Fibroblast of skin of scalp (primary cell): Measurements from ENCODE around the gene TERT.
"Not testable (repeated sequence)": the region's sequence is repeated elsewhere in the genome, so short reads cannot be mapped to it uniquely, and the experiment has no call there.

ENCODE experiments used
- DNase-seq: peaks from one replicate; pipeline ENCODE4 v3.0.0-alpha.2; 2013

TERT gene

DNA sequence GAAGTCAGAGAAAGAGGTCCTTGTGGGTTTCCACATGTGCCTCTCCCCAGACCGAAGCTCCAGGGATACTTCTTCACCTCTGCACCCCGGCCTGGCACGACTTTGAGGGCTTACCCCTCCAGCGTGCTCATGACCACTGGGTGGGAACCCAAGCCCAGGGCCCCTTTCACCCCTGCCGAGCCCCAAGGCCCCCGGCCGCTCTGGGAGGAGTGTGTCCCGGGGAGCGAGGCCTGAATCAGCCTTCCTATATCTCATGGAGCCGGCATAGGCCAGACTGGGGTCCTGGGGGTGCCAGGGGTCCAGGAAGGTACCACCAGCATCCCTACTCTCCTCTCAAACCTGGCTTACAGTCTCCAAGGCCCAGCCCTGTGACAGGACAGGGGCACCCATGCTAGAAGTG lies 17.1 kb downstream of the TERT start:
- DNase-seq, result no peak

DNA sequence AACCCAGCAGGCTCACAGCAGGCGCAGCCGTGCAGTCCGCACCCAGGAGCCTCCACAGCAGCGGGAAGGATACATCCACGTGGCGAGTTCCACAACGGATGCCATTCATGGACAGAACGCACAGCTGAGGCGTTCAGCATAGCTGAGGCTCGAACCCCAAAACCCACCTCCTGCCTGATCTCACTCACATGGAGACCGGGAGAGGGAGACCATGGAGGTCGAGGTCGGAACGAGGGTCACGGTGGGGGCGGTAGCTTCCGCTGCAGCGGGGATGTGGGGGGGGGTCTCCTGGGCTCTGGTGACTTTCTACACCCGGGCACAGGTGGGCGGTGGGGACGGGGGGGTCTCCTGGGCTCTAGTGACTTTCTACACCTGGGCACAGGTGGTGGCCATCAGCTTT lies 17.5 kb downstream of the TERT start:
- DNase-seq, result no peak

DNA sequence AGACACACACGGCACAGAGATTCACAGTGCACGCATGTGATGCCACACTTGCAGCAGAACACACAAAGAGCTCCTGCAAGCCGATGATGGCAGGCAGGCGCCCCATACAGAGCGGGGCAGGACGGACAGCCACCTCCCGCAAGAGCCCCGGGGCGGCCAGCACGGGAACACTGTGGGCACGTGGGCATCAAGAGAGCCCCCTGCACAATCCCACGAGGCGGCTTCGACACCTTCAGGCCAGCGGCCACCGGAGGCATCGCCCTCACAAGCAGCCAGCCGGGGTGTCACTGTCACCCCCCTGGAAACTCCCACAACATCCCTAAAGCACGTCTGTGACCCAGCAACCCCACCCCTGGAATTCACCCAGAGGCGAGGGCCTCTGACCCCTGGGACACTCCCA lies 17.9 kb downstream of the TERT start:
- DNase-seq, result no peak

DNA sequence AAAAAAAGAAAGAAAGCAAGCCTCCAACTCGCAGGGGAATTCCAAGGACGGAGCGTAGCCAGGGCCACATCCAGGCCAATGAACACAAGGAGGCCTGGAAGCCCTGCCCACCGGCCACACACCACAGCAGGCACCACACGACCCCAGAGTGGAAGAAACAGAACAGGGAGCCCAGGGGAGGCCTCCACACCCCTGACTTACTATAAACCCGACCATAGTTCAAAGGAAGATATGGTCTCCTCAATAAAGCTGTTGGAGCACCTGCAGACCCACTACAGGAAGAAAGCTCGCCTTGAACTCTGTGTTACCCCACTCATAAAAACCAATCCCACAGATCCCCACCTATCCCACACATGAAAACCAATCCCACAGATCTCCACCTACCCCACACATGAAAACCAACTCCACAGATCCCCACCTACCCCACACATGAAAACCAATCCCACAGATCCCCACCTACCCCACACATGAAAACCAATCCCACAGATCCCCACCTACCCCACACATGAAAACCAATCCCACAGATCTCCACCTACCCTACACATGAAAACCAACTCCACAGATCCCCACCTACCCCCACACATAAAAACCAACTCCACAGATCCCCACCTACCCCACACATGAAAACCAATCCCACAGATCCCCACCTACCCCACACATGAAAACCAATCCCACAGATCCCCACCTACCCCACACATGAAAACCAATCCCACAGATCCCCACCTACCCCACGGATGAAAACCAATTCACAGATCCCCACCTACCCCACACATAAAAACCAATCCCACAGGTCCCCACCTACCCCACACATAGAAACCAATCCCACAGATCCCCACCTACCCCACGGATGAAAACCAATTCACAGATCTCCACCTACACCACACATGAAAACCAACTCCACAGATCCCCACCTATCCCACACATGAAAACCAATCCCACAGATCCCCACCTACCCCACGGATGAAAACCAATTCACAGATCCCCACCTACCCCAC lies 19.2 kb downstream of the TERT start:
- not testable (repeated sequence) for DNase-seq

DNA sequence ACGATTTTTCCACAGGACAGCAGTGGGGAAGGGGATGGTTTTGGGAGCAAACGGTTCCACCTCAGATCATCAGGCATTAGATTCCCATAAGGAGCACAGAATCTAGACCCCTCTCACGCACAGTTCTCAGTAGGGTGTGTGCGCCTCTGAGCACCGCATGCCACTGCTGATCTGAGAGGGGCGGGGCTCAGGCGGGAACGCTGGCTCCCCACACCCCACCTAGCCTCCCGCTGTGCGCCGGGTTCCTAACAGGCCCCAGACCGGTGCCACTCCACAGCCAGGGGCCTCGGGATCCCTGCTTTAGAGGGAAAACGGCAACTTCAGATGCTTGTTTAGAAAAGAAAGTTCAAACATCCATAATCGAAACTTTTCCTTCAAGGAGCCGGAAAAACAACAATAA lies 20.4 kb downstream of the TERT start:
- DNase-seq, result no peak

DNA sequence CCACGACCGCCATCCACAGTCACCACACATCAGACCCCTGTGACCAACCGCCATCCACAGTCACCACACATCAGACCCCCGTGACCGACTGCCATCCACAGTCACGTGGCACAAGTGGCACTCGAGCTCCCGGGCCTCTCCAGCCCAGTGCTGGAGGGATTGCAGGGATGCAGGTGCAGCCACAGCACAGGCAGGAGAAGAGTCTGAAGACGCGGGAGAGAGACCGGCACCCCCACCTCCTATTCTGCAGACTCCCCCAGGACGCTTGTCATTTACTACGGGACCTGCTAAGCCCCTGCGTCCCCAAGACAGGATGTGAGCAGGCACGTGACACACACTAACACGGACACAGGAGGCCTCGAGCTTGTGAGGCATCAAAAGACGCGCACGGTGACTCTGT lies 21.1 kb downstream of the TERT start:
- no peak for DNase-seq

DNA sequence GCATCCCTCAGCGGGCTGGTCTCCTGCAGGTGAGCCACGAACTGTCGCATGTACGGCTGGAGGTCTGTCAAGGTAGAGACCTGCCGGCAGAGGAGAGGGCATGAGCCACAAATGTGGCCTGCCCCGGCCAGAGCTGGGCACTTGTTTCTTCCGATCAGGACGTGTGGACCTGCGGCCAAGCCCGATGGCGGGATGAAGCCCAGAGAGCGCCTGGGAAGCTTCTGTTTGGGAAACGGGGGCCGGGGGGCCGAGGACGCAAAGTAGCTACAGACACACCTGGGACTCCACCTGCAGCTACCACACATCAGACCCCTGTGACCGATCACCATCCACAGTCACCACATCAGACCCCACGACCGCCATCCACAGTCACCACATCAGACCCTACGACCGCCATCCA lies 22.7 kb downstream of the TERT start:
- no peak for DNase-seq

DNA sequence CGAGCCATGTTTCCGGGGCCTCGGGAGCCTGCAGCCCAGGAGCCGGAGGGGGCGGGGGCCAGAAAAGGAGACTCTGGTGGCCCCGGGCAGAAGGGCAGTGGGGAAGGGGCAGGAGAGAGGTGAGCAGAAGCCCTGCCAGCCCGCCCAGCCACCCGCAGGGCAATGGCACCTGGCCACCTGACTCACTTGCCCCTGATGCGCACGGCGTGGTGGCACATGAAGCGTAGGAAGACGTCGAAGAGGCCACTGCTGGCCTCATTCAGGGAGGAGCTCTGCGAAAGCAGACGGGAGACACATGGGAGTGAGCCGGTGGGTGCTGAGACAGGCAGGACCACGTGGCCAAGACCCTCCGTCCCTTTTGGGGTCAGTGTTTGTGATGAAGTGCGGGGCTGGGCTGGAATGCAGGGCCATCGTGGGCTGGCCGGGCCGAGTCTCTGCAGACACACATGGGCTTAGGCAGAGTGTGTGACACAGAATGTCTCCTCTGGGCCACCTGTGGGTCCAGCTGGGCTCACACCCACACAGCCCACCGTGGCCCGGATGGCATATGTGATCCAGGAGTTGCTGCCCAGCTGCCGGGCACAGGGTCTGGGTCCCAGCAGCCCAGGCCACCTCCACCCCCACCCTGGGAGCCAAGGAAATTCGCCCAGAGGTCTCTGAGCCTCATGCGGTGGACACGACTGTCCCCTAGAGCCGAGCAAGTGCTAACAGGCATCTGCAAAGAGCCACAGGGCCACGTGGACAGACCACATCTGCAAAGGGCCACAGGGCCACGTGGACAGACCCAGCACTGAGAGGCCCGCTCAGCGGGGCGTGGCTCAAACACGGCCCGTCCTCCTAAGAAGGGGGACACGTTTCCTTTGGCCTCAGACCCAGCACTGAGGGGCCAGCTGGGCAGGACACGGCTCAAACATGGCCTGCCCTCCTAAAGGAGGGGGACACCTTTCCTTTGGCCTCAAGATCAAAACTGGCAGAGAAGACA lies 23.6 kb downstream of the TERT start:
- DNase-seq, result no peak

DNA sequence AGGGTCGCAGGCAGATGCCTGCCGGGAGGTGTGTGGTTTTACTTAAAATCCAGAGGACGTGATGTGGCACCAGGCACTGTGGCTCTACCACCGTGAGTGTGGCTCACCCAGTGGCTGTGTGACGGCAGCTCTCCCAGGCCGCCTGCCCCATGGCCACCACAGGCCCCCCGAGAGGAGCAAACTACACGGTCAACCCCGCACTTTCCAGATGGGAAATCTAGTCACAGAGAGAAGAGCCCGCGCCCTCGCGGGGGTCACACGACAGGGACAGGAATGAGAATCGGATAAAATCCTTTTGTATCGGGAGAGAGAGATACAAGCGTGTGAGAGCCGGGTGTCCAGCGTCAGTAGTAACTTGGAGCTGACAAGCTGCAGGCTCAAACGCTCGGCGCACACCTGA lies 24.4 kb downstream of the TERT start:
- no peak for DNase-seq

DNA sequence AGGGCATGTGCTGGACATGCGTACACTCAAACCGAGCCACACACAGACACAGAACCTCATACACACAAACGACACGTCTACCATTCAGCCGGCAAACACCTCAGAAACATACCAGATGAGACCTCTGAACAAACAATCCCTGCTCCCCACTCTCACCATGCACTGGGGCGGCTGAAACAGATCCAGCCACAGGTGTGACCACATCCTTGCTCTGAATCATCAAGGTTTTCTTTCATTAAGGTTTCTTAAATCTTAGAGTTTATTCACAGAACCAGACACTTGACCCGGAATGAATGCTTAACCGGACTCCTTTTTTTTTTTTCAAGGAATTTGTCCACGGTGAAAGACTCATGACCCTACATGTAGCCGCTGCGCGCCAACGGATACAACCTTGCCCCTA lies 26.2 kb downstream of the TERT start:
- no peak for DNase-seq

DNA sequence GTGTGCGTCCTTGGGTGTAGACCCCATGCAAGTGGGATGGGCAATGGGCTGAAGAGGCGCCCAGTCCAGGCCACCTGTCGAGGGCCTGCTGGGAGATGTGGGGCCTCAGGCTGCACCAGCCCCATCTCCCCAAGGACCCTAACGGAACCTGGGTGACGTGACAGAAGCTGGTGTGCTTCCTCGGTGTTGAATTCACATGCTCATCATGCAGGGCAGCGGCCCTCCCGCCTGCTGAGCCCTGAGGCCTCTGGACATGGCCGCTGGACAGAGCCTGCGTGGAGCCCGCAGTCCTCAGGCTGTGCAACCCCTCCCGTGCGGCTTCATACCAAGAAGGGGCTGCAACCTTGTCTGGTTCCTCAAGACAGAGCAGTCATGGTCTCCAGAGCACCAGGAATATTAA lies 26.8 kb downstream of the TERT start:
- DNase-seq, result no peak

DNA sequence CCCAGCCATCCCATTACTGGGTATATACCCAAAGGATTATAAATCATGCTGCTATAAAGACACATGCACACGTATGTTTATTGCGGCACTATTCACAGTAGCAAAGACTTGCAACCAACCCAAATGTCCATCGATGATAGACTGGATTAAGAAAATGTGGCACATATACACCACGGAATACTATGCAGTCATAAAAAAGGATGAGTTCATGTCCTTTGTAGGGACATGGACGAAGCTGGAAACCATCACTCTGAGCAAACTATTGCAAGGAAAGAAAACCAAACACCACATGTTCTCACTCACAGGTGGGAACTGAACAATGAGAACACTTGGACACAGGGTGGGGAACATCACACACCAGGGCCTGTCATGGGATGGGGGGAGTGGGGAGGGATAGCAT lies 27.4 kb downstream of the TERT start:
- DNase-seq, result not testable (repeated sequence)

DNA sequence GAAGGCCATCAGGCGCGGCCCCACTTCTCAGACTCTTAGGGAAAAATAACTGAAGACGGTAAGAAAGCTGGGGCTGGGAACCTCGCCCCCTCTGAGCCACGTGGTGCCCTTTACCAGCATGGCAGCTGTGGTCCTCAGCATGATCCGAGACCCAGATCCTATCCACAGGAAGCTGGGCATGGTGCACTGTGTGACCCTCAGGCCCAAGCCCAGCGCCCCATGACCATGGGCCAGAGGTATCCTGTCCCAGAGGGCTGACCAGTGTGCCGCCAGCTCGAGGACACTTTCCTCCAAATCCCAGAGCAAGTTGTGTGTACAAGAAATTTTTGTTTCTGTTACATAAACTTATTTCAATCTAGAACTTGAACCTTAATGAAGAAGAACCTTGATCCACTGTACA lies 28.1 kb downstream of the TERT start:
- no peak for DNase-seq

DNA sequence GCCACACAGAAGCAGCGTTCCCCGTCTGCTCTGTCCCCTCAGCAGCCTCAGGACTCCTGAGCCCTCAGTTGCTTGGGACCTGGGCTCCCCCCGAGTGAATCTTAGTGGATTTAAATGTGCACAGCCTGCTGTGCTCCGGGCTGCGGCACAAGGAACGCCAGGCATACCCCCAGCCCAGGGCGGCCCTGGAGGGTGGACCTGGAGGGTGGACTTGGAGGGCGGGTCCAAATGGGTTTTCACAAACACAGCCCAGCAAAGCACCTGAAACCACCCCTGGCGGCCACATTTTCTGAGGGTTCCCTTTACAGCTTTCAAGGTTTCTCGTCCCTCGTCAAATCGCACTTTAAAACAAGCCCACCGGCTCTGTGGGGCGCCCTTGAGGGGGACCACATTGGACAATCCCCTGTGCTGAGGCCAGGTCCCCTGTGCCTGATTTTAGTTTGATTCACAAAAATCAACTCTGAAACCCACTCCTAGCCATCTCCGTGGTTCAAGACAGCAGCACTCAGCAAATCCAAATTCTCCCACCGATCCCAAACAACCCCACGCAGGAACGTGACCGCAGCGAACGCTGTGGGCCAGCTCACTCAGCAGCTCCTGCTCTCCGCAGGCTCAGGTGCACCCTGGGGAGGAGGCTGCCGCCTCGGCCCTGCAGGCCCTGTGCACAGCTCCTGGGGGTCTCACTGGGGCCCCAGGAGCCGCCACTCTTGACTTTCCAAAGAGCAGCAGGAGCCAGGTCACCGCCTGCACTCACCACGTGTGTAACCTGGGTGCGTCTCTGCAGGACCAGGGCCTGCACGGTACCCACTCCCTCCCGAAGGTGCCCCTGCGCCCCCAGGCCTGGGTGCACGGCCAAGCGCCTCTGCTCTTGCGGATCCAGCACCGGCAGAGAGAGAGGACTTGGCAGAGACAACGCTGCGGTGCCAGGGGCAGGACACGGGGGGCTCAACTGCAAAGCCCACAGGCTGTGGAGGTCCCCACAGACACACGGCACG lies 29.1 kb downstream of the TERT start:
- no peak for DNase-seq

DNA sequence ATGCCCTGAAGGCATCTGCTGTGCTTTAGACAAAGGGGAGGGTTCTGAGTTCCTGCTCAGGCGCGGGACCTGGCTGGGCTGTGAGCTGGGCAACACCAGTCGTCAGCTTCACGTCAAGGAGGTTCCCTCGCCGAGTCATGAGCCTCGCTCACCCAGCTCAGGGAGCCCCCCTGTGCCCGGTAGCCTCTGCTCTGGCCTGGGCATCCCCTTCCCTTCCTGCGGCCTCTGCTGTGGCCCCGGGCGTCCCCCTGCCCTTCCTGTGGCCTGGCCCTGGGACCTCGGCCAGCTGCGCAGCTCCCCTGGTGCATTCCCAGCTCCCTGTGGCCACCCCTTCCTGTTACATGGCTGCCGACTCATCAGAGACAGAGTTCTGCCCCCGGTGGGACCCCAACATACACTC lies 29.8 kb downstream of the TERT start:
- no peak for DNase-seq

DNA sequence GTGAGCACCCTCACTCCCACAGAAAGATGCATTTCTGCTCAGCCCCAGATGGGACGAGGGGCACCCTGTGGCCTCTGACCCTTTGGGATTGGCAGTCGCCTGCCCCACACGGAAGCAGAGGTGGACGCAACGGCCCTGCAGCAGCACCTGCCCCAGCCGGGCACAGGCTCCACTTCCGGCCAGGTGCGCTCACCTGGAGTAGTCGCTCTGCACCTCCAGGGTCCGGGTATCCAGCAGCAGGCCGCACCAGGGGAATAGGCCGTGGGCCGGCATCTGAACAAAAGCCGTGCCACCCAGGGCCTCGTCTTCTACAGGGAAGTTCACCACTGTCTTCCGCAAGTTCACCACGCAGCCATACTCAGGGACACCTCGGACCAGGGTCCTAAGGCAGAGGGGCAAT lies 30.7 kb downstream of the TERT start:
- DNase-seq, result no peak

DNA sequence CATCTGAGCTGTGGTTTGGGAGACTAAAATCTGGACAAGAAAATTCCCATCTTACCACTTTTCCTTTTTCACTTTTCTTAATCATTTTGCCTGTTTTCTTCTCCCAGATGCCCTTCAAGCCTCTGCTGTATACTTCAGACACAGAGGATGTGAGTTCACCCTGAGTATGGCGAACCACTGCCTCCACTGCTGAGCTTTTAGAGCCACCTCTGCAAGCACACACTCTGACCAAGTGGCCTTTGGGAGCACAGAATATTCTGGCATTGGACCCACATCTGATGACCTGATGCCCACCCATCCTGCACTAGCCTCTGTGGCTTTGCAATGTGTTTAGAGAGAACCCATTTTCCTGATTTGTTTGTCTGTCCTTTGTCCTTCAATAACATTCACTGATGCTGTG lies 32.5 kb downstream of the TERT start:
- no peak for DNase-seq

DNA sequence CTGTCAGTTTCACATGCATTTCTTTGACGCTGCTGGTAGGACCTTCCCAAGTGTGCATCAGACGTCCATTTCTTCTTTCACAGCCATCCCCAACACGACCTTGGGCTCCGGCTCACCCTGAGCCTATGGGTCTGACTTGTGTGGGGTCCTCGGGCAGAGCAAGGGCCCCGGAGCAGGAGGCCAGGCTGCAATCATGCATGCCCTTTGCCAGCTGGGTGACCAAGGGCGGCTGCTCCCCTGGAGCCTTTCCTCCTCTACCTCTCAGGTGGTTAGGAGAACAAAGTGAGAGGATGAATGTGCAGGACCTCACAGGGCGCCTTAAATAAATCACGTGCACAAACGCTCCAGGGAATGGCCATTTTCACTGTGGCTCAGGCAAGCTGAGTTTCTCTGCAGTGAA lies 33.2 kb downstream of the TERT start:
- no peak for DNase-seq

DNA sequence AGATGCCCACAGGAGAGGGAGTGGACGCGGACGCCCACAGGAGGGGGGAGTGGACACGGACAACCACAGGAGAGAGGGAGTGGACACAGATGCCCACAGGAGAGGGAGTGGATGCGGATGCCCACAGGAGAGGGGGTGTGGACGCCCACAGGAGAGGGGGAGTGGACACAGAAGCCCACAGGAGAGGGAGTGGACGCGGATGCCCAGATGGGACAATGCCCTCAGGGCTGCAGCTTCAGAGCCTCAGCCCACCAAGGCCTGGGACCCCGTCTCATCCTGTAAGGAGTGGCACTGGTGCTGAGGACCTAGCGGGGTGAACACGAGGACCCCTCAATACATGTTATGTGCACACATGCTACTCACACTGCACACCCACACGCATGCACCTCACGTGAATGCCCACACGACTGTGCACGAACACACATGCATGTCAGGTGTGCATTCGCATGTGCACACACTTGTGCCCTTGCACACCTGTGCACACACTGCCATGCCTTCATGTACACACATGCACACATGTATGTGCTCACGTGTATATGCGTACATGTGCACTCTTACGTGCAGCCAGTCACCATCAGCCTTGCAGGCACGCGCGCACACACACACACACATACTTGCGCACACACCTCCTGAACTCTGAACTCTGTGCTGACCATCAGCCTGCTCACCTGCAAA lies 34.9 kb downstream of the TERT start:
- DNase-seq, result no peak

DNA sequence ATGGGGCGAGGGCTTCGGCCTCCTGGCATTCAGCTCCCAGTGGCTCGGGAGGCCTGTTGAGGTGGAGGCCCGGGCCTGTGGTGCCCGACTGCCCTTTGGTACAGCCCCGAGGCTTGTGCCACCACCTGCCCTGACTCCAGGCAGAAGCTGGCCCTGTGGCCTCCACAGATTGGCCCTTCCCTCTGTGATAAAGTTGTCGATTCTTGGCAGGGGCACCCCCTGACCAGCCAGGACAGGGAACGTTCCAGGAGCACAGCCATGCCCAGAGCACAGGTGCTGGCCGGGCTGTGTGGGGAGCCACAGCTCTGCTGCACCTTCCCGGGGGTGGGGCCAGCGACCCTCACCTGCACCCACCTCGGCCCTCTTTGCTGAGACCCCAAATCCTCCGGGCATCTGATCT lies 37.0 kb downstream of the TERT start:
- DNase-seq, result no peak

DNA sequence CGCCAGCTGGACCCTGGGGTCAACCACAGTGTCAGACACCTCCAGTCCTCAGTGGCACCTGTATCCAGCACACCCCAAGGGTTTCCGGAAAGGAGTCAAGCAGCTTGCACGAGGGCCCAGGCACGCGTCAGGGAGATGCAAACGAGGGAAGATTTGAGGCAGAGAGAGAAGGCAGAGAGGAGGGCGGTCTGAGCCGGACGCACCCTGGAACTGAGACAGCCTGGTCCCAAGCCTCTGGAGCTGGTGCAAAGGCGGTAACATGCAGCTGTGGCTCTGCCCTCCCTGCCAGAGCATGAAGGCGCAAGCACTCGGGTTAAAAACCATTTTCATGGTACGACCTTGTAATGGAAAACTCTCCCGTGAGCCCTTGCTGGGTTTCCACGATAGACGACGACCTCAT lies 37.5 kb downstream of the TERT start:
- DNase-seq, result no peak

DNA sequence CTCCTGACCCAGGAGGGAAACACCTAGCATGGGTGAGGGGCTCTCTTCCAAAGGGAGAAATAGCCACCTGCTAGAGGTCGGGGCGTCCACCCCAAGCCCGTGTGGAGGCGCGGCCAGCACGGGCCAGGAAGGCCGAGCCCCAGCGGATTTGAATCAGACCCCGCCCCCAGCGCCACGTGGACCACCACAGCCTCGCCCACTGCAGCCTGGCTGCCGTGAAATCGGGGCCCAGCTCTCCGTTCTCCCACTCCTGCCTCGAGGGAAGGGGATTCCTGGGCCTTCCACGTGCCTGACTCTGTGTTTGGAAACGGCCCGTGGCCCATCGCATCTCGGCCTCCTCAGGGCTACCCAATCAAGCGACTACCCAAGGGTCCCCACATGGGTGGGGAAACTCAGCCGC lies 38.1 kb downstream of the TERT start:
- no peak for DNase-seq
